Mesenchymal stem cell (in vitro differentiated cells and primary cell): ENCODE results near the gene ZFAND4.
"Not testable (repeated sequence)": the region's sequence is repeated elsewhere in the genome, so short reads cannot be mapped to it uniquely, and the experiment has no call there.

Experiments used
- DNase-seq: peaks from one replicate; pipeline ENCODE4 v3.0.0-alpha.2; 2013
- H2AFZ ChIP-seq: one replicate; pipeline ENCODE4 v1.6.1; 2013; ENCODE audit warnings: low read depth, mild to moderate bottlenecking, control low read depth, inconsistent platforms, low read length, moderate library complexity
- H2AK5ac ChIP-seq: 2 replicates; pipeline ENCODE4 v1.6.1; 2013; ENCODE audit warnings: low read length, moderate library complexity, mild to moderate bottlenecking, inconsistent platforms; ENCODE audit not compliant: severe bottlenecking
- H2BK120ac ChIP-seq: one replicate; pipeline ENCODE4 v1.6.1; 2013; ENCODE audit warnings: low read depth, mild to moderate bottlenecking, inconsistent platforms, low read length, moderate library complexity
- H2BK12ac ChIP-seq, 2 experiments: one replicate each; pipeline ENCODE4 v1.6.1; 2013; ENCODE audit warnings: inconsistent platforms in 2 of 2, low read length in 2 of 2, mild to moderate bottlenecking in 2 of 2, moderate library complexity in 2 of 2, control low read depth in 1 of 2
- H2BK15ac ChIP-seq: one replicate; pipeline ENCODE4 v1.6.1; 2013; ENCODE audit warnings: mild to moderate bottlenecking, low read depth, inconsistent platforms; ENCODE audit not compliant: poor library complexity, severe bottlenecking
- H2BK5ac ChIP-seq: 2 replicates; pipeline ENCODE4 v1.6.1; 2013; ENCODE audit warnings: low read depth, mild to moderate bottlenecking, low read length, control low read depth, inconsistent platforms; ENCODE audit not compliant: poor library complexity, severe bottlenecking
- H3K14ac ChIP-seq, 2 experiments: one replicate each; pipeline ENCODE4 v1.6.1; 2013; ENCODE audit warnings: inconsistent platforms in 2 of 2, low read length in 2 of 2, control low read depth in 1 of 2, mild to moderate bottlenecking in 1 of 2, moderate library complexity in 1 of 2
- H3K18ac ChIP-seq, 2 experiments: one replicate each; pipeline ENCODE4 v1.6.1; 2013; ENCODE audit warnings: inconsistent platforms in 2 of 2, low read length in 2 of 2, control low read depth in 1 of 2, low read depth in 1 of 2, mild to moderate bottlenecking in 1 of 2
- H3K23ac ChIP-seq, 2 experiments: one replicate each; pipeline ENCODE4 v1.6.1; 2013; ENCODE audit warnings: inconsistent platforms in 2 of 2, low read length in 2 of 2, mild to moderate bottlenecking in 2 of 2, moderate library complexity in 2 of 2, control low read depth in 1 of 2
- H3K27ac ChIP-seq: 2 replicates; pipeline ENCODE4 v1.5.1; 2013; ENCODE audit warnings: mild to moderate bottlenecking, moderate library complexity, low read length, control low read depth, inconsistent platforms; ENCODE audit not compliant: poor library complexity, severe bottlenecking
- H3K27me3 ChIP-seq, 2 experiments: 2 replicates each; pipeline versions ENCODE4 v1.6.1 to v1.7.0; 2013; ENCODE audit warnings: low read length in 2 of 2, mild to moderate bottlenecking in 2 of 2, moderate library complexity in 2 of 2, control low read depth in 1 of 2, inconsistent platforms in 1 of 2; ENCODE audit not compliant: control insufficient read depth in 1 of 2, insufficient read depth in 1 of 2
- H3K36me3 ChIP-seq, 2 experiments: 2 replicates each; pipeline versions ENCODE4 v1.6.1 to v1.7.0; 2013; ENCODE audit warnings: low read length in 2 of 2, control low read depth in 1 of 2, inconsistent platforms in 1 of 2, low read depth in 1 of 2, mild to moderate bottlenecking in 1 of 2; ENCODE audit not compliant: insufficient read depth in 2 of 2, control insufficient read depth in 1 of 2
- H3K4ac ChIP-seq, 2 experiments: one replicate each; pipeline ENCODE4 v1.6.1; 2013; ENCODE audit warnings: inconsistent platforms in 2 of 2, low read length in 2 of 2, mild to moderate bottlenecking in 2 of 2, moderate library complexity in 2 of 2, control low read depth in 1 of 2, low read depth in 1 of 2
- H3K4me1 ChIP-seq: 2 replicates; pipeline ENCODE4 v1.6.1; 2013; ENCODE audit warnings: low read depth, low read length, control low read depth; ENCODE audit not compliant: control insufficient read depth, insufficient read depth
- H3K4me2 ChIP-seq: 2 replicates; pipeline ENCODE4 v1.6.1; 2013; ENCODE audit warnings: low read length, mild to moderate bottlenecking, inconsistent platforms; ENCODE audit not compliant: poor library complexity, severe bottlenecking
- H3K4me3 ChIP-seq, 2 experiments: 2 replicates each; pipeline versions ENCODE4 v1.5.1 to v1.7.0; 2013; ENCODE audit warnings: low read length in 2 of 2, mild to moderate bottlenecking in 2 of 2, control low read depth in 1 of 2, low read depth in 1 of 2; ENCODE audit not compliant: insufficient read depth in 1 of 2
- H3K79me1 ChIP-seq: replicated peaks from 2 replicates; pipeline ENCODE4 v1.6.1; 2013; ENCODE audit warnings: mild to moderate bottlenecking, control low read depth, low read length, inconsistent platforms; ENCODE audit not compliant: poor library complexity, severe bottlenecking
- H3K9ac ChIP-seq: 2 replicates; pipeline ENCODE4 v1.7.0; 2013; ENCODE audit warnings: mild to moderate bottlenecking, low read length, moderate library complexity
- H3K9me3 ChIP-seq: 2 replicates; pipeline ENCODE4 v1.7.0; 2013; ENCODE audit warnings: mild to moderate bottlenecking, low read length; ENCODE audit not compliant: control insufficient read depth
- H4K8ac ChIP-seq: one replicate; pipeline ENCODE4 v1.6.1; 2013; ENCODE audit warnings: inconsistent platforms, mild to moderate bottlenecking, low read length, moderate library complexity
- H4K91ac ChIP-seq: one replicate; pipeline ENCODE4 v1.6.1; 2013; ENCODE audit warnings: mild to moderate bottlenecking, low read length, inconsistent platforms
- WGBS: methylation state at CpG from one replicate; pipeline ENCODE4 v1.1.7; 2013; ENCODE audit warnings: mixed read lengths; 5-methylcytosine and 5-hydroxymethylcytosine counted together

The ZFAND4 gene

DNA sequence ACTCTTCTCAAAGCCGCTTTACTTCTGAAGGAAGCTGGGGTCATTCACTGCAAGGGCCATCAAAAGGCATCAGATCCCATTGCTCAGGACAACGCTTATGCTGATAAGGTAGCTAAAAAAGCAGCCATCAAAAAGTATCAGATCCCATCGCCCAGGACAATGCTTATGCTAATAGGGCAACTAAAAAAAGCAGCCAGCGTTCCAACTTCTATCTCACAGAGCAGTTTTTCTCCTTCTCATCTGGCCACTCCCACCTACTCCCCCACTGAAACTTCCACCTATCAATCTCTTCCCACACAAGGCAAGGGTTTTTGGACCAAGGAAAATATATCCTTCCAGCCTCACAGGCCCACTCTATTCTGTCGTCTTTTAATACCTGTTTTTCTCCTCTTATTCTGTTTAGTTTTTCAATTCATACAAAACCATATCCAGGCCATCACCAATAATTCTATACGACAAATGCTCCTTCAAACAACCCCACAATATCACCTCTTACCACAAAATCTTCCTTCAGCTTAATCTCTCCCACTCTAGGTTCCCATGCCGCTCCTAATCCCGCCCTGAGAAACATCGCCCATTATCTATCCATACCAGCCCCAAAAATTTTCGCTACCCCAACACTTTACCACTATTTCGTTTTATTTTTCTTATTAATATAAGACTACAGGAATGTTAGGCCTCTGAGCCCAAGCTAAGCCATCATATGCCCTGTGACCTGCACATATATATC lies 97.4 kb downstream of the ZFAND4 start:
- H3K27ac ChIP-seq, H3K4ac ChIP-seq, H3K27me3 ChIP-seq, H2BK12ac ChIP-seq, H2AFZ ChIP-seq, H4K91ac ChIP-seq, DNase-seq, H2AK5ac ChIP-seq, H2BK120ac ChIP-seq, H3K4me2 ChIP-seq, H3K4me3 ChIP-seq, H2BK5ac ChIP-seq, H4K8ac ChIP-seq, H2BK15ac ChIP-seq, H3K14ac ChIP-seq, H3K9ac ChIP-seq, H3K36me3 ChIP-seq, H3K4me1 ChIP-seq, H3K18ac ChIP-seq, H3K9me3 ChIP-seq, H3K23ac ChIP-seq: not testable (repeated sequence)
- H3K79me1 ChIP-seq = peaks cover 14% of the 10 kb centered on the region
- 63% methylated on average over 11 of the region's 11 CpGs for WGBS

DNA sequence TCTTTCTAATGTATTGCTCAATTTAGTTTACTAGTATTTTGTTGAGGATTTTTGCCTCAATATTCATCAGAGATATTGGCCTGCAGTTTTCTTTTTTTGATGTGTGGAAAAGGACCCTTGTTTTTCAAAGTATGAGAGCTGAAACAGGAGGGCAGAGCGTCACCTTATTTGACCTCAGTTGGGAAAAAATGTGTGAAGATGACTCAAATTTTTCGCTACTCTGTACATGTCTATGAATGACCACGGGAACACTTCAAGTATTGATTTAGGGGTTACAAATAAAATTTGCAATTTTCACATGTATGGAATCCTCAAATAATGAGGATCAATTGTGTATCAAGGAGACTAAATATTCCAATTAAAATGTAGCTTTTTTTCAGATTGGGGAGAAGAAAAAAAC lies 103.1 kb downstream of the ZFAND4 start:
- Histone ChIP-seq H2BK120ac (no peak overlapping the region), H3K18ac (no peak overlapping the region), H3K4me3 (no peak overlapping the region), H3K27me3 (no peaks in the 10 kb centered on the region), H3K9ac (no peak overlapping the region), H3K4ac (no peak overlapping the region), H3K23ac (no peak overlapping the region), H3K36me3 (no peaks in the 10 kb centered on the region), H3K27ac (no peak overlapping the region), H2BK12ac (no peak overlapping the region), H3K79me1 (peaks cover 10% of the 10 kb centered on the region), H2BK5ac (no peak overlapping the region), H3K14ac (no peak overlapping the region), H2BK15ac (no peak overlapping the region), H4K8ac (no peak overlapping the region), H2AK5ac (no peak overlapping the region), H2AFZ (no peak overlapping the region), H3K4me2 (no peak overlapping the region), H4K91ac (no peak overlapping the region), H3K4me1 (no peaks in the 10 kb centered on the region), H3K9me3 (no peaks in the 10 kb centered on the region)
- DNase-seq = no peak
- 91% methylated on average over 1 of the region's 3 CpGs for WGBS

DNA sequence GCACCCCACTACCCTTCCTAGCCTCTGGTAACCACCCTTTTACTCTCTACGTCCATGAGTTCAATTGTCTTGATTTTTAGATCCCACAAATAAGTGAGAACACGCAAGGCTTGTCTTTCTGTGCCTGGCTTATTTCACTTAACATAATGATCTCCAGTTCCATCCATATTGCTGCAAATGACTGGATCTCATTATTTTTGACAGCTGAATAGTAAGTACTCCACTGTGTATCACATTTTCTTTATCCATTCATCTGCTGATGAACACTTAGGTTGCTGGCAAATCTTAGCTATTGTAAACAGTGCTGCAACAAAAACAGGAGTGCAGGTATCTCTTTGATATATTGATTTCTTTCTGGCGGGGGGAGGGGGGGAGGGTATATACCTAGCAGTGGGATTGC lies 106.2 kb downstream of the ZFAND4 start:
- H3K4me2 ChIP-seq = no peak overlapping the region
- H3K4me3 ChIP-seq = no peak overlapping the region
- 82% methylated on average over 2 of the region's 3 CpGs for WGBS
- no peak overlapping the region for H2AFZ ChIP-seq
- H3K79me1 ChIP-seq = peaks cover 6% of the 10 kb centered on the region
- no peak overlapping the region for H4K8ac ChIP-seq
- H2BK12ac ChIP-seq = no peak overlapping the region
- no peak overlapping the region for H2BK120ac ChIP-seq
- H2BK5ac ChIP-seq = no peak overlapping the region
- H3K18ac ChIP-seq = no peak overlapping the region
- no peaks in the 10 kb centered on the region for H3K9me3 ChIP-seq
- no peak overlapping the region for H2AK5ac ChIP-seq
- H3K9ac ChIP-seq = no peak overlapping the region
- no peak overlapping the region for H3K14ac ChIP-seq
- no peaks in the 10 kb centered on the region for H3K4me1 ChIP-seq
- no peak overlapping the region for H3K27ac ChIP-seq
- no peaks in the 10 kb centered on the region for H3K36me3 ChIP-seq
- no peaks in the 10 kb centered on the region for H3K27me3 ChIP-seq
- H3K23ac ChIP-seq = no peak overlapping the region
- H2BK15ac ChIP-seq = no peak overlapping the region
- DNase-seq = no peak
- no peak overlapping the region for H3K4ac ChIP-seq
- no peak overlapping the region for H4K91ac ChIP-seq
